ENCODE results near the gene SDS.

The SDS gene

DNA sequence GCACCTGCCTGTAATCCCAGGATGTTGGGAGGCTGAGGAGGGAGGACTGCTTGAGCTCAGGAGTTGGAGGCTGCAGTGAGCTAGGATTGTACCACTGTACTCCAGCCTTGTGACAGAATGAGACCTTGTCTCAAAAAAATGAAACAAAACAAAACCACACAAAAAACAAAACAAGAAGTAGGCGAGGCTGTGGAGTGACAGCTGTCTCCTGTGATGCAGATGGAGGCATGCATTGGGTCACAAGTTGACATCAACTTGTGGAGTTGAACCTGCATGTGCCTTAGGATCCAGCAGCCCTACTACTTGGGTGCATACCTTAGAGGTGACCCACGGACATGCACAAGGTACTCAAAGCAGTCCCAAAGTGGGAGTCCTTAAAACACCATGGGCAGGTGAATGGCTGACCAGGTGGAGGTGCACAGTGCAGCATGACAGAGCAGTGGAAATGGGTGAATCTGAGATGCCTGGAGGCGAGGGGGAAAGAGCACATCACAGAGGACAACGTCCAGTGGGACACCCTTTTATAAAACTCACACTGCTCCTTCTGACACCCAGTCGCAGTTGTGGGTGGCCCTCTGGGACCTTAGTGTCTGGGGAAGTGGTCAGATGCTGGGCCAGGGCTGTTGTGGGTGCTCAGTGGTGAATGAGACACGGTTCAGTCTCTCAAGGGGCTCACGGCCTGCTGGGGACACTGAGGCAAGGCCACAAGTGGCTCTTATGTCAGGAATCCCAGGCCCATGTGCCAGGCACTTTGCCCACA, 32.6 kb downstream of the SDS start:
- ATAC-seq (ENCODE audit: insufficient read depth, low read depth): no peak
- no peak overlapping the region for H2AFZ ChIP-seq (ENCODE audit: low read depth, low read length)
- H3K79me2 ChIP-seq (ENCODE audit: insufficient read depth, low read length): no peaks in the 10 kb centered on the region
- H3K4me1 ChIP-seq (ENCODE audit: insufficient read depth, low read length): no peaks in the 10 kb centered on the region
- peaks cover 3% of the 10 kb centered on the region; the same call in 1 of the 2 replicates for H3K36me3 ChIP-seq (ENCODE audit: insufficient read depth, low read length)
- no peaks in the 10 kb centered on the region for H3K27me3 ChIP-seq (ENCODE audit: insufficient read depth, low read length, poor library complexity)
- DNase-seq: no peak
- H3K4me3 ChIP-seq (ENCODE audit: low read depth in 1 of 2, low read length in 2 of 2): no peak overlapping the region
- no peak overlapping the region for H3K9ac ChIP-seq (ENCODE audit: low read depth, low read length)
- H3K4me2 ChIP-seq (ENCODE audit: insufficient read depth, low read length): no peak overlapping the region
- H3K27ac ChIP-seq (ENCODE audit: low read length): no peak overlapping the region
- TF ChIP-seq, protein P1, sequence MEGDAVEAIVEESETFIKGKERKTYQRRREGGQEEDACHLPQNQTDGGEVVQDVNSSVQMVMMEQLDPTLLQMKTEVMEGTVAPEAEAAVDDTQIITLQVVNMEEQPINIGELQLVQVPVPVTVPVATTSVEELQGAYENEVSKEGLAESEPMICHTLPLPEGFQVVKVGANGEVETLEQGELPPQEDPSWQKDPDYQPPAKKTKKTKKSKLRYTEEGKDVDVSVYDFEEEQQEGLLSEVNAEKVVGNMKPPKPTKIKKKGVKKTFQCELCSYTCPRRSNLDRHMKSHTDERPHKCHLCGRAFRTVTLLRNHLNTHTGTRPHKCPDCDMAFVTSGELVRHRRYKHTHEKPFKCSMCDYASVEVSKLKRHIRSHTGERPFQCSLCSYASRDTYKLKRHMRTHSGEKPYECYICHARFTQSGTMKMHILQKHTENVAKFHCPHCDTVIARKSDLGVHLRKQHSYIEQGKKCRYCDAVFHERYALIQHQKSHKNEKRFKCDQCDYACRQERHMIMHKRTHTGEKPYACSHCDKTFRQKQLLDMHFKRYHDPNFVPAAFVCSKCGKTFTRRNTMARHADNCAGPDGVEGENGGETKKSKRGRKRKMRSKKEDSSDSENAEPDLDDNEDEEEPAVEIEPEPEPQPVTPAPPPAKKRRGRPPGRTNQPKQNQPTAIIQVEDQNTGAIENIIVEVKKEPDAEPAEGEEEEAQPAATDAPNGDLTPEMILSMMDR (IDR thresholded peaks at IDR 0.05; ENCODE audit: borderline replicate concordance, extremely low read depth, low read length, poor library complexity, severe bottlenecking): no peak
- TF ChIP-seq EZH2 (IDR thresholded peaks at IDR 0.05; ENCODE audit: borderline replicate concordance, low read depth, low read length, severe bottlenecking): no peak
- H4K20me1 ChIP-seq (ENCODE audit: insufficient read depth, low read length): peaks cover 6% of the 10 kb centered on the region; the same call in 1 of the 2 replicates
- H3K9me3 ChIP-seq (ENCODE audit: insufficient read depth, low read length, severe bottlenecking): no peaks in the 10 kb centered on the region

DNA sequence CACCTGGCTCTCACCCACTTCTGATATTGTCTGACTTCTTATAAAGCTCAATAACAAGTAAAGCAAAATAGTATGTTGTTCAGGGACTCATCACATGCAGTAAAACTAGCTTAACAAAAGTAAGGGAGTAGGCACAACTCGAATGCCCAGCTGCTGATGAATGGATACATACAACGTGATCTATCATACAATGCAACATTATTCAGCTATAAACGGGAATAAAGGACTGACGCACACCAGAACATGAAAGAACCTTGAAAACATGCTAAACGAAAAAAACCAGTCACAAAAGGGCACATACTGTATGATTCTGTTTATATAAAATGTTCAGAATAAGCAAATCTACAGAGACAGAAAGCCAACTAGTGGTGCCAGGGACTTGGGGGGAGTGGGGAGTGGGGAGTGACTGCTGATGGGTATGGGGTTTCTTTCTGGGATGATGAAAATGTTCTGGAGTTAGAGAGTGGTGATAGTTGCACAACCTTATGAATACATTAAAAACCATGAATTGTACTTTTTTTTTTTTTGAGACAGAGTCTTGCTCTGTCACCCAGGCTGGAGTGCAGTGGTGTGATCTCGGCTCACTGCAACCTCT, 34.2 kb downstream of the SDS start:
- DNase-seq: no peak
- H3K36me3 ChIP-seq (ENCODE audit: insufficient read depth, low read length): no peaks in the 10 kb centered on the region

DNA sequence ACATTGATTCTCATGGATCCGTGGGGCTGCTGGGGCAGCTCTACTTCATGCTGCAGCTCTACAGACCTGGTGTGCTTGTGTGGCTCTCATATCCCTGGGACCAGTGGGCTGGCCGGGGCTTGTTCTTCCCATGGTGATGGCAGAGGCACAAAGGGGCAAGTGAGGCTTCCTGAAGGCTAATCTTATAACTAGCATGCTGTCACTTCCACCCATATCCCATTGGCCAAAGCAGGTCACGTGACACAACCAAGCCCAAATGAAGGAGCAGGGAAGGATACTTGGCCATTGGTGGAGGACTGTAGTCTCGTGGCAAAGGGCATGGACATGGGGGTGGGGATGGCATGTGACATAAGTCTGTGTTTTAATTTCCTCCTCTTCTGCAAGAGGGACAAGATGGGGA, 35.4 kb downstream of the SDS start:
- ATAC-seq (ENCODE audit: insufficient read depth, low read depth): no peak
- Histone ChIP-seq H3K4me2 (ENCODE audit: insufficient read depth, low read length) (no peak overlapping the region), H3K9me3 (ENCODE audit: insufficient read depth, low read length, severe bottlenecking) (no peaks in the 10 kb centered on the region), H3K79me2 (ENCODE audit: insufficient read depth, low read length) (no peaks in the 10 kb centered on the region), H3K27me3 (ENCODE audit: insufficient read depth, low read length, poor library complexity) (no peaks in the 10 kb centered on the region), H3K4me3 (ENCODE audit: low read depth in 1 of 2, low read length in 2 of 2) (no peak overlapping the region), H2AFZ (ENCODE audit: low read depth, low read length) (no peak overlapping the region), H4K20me1 (ENCODE audit: insufficient read depth, low read length) (peaks cover 6% of the 10 kb centered on the region; the same call in 1 of the 2 replicates), H3K4me1 (ENCODE audit: insufficient read depth, low read length) (no peaks in the 10 kb centered on the region), H3K9ac (ENCODE audit: low read depth, low read length) (no peak overlapping the region), H3K27ac (ENCODE audit: low read length) (no peak overlapping the region), H3K36me3 (ENCODE audit: insufficient read depth, low read length) (no peaks in the 10 kb centered on the region)
- TF ChIP-seq, protein P1 (IDR thresholded peaks at IDR 0.05; ENCODE audit: borderline replicate concordance, extremely low read depth, low read length, poor library complexity, severe bottlenecking): no peak
- no peak for TF ChIP-seq EZH2 (IDR thresholded peaks at IDR 0.05; ENCODE audit: borderline replicate concordance, low read depth, low read length, severe bottlenecking)
- no peak for DNase-seq

More for the DNA sequence above, 34.2 kb downstream of the SDS start:
- ATAC-seq (ENCODE audit: insufficient read depth, low read depth): no peak
- Histone ChIP-seq H3K4me1 (ENCODE audit: insufficient read depth, low read length) (no peaks in the 10 kb centered on the region), H3K27me3 (ENCODE audit: insufficient read depth, low read length, poor library complexity) (no peaks in the 10 kb centered on the region), H4K20me1 (ENCODE audit: insufficient read depth, low read length) (peaks cover 6% of the 10 kb centered on the region; the same call in 1 of the 2 replicates), H3K4me2 (ENCODE audit: insufficient read depth, low read length) (no peak overlapping the region), H3K27ac (ENCODE audit: low read length) (no peak overlapping the region), H3K9ac (ENCODE audit: low read depth, low read length) (no peak overlapping the region), H3K79me2 (ENCODE audit: insufficient read depth, low read length) (no peaks in the 10 kb centered on the region), H3K4me3 (ENCODE audit: low read depth in 1 of 2, low read length in 2 of 2) (no peak overlapping the region), H3K9me3 (ENCODE audit: insufficient read depth, low read length, severe bottlenecking) (no peaks in the 10 kb centered on the region), H2AFZ (ENCODE audit: low read depth, low read length) (no peak overlapping the region)
- TF ChIP-seq, protein P1 (IDR thresholded peaks at IDR 0.05; ENCODE audit: borderline replicate concordance, extremely low read depth, low read length, poor library complexity, severe bottlenecking): no peak
- no peak for TF ChIP-seq EZH2 (IDR thresholded peaks at IDR 0.05; ENCODE audit: borderline replicate concordance, low read depth, low read length, severe bottlenecking)
